A172 (cell line): Measurements from ENCODE around the gene STXBP3. TPM values are rescaled to one million over a fixed set of nuclear protein-coding genes. Genes with fewer than 3 reads are reported as not detected.
"Not testable (repeated sequence)": the region's sequence is repeated elsewhere in the genome, so short reads cannot be mapped to it uniquely, and the experiment has no call there.

Experiments
- DNase-seq: peaks from one replicate; pipeline ENCODE4 v3.0.0-alpha.2; 2015; ENCODE audit warnings: low spot score
- total RNA-seq: library from RNA; depleted of rRNA; stranded (reverse); fragments of >200 nt; shearing (Covaris generic); gene quantifications from 2 replicates; pipeline ENCODE4 v1.2.3, GENCODE V29; 2014

Gene STXBP3
- total RNA-seq, 1 experiment from 2014 or later: 63.2 TPM

DNA sequence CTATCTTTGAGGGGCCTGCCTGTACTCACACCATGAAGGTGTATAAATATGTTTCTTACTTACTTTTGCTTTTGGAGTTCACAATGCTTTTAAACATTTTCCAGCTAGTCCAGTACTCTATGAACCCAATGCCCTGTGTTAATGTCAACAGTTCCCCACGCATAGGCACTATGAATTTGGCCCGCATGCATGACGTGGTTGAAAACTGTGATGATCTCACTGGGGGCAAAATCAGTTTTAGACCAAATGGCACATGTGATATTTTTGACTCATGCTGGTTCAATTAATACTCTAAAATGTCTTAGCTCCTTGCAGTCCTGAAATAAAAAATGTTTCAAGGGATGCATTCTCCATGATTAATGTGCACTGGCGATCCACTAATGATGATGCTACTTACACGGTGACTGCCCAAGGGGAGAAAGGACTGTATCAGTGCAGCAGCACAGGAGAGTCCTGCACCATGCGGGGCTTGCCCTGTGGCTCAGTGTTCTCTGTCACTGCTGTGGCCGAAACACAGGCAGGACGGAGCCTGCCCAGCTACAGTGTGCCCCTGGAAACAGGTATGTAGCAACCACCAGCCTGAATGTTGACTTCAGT lies 18.0 kb upstream of the STXBP3 start:
- no peak for DNase-seq

GRCh38 chr1:108729481-108729880 lies 17.0 kb upstream of the STXBP3 start:
- DNase-seq: no peak

GRCh38 chr1:108732398-108732797 lies 14.1 kb upstream of the STXBP3 start:
- no peak for DNase-seq

DNA sequence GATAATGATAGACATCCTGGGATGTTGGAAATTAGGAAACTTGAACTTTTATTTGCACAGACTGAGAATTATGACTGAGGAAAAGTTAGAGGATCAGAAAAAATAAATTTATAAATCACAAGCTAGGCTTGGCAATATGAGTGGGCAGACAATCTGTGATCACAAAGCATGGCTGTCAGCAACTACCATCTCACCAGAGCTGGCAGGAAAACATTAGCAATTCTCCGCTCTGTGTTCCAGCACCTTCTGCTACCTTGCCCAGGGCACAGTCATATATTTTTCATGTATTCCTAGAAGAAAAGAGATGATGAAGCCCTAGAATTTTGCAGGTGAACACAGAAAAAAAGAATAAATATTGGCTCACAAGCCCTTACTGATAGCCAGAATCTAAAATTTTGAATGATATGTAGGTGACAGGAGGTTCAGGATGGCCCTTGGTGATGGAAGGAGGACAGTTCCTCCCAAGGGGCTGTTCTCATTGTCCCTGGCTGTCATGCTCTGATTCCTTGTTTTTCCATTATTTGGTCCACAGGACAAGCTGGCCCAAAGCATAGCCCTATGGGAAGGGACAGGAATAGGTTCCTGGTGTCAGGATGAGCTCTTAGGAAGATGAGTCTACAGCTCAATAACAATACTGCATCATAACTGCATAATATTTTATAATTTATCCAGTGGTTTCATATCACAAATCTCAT lies 12.2 kb upstream of the STXBP3 start:
- no peak for DNase-seq

DNA sequence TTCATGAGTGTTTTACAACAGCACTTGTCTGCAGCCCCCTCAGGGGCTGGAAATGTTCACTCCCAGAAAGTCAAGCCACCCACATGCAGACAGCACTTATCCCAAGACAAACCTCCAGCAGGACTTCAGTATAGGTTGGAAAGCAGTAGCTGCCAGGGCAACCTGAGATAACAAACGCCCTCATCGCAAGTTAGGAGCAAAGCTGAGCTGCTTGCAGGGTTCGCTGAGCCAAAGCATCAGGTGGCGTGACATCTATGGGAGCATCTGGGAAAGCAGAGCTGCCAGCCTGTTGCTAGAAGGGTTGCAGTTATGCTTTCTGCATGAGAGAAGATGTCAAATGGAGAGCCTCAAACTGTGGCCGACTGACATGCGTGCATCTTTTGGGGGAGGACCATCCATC lies 4.2 kb upstream of the STXBP3 start:
- no peak for DNase-seq

DNA sequence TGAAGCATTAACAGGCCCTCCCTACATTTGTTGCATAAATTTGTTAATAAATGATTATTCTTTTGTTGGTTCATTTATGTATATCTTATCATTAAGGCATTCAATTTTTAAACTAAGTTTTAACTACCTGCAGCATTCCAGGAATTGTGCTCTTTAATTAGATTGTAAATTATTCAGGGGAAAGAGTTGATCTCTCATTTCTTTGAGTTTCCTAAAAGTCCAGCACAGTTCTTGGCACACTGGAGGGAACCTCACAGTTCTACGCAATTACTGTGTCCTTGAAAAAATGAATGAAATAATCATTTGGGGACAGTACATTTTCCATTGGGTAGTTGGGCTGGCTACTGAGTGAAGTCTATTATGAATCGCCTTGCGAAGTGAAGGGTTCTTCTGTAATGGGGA lies 493 bp upstream of the STXBP3 start:
- DNase-seq: no peak

GRCh38 chr1:108747171-108747850 lies 837 bp downstream of the STXBP3 start:
- peak; percentile 83 for DNase-seq

- DNase-seq: no peak
Measured at GRCh38 chr1:108747898-108748297, 1.4 kb downstream of the STXBP3 start.

- DNase-seq: no peak
Measured at GRCh38 chr1:108749081-108749480, 2.6 kb downstream of the STXBP3 start.

GRCh38 chr1:108750476-108751181 lies 4.2 kb downstream of the STXBP3 start:
- DNase-seq: no peak

GRCh38 chr1:108753363-108753762 lies 6.9 kb downstream of the STXBP3 start:
- DNase-seq: no peak

- no peak for DNase-seq
Measured at GRCh38 chr1:108758796-108759195, 12.3 kb downstream of the STXBP3 start.

- DNase-seq: no peak
Measured at GRCh38 chr1:108767115-108767514, 20.6 kb downstream of the STXBP3 start.

DNA sequence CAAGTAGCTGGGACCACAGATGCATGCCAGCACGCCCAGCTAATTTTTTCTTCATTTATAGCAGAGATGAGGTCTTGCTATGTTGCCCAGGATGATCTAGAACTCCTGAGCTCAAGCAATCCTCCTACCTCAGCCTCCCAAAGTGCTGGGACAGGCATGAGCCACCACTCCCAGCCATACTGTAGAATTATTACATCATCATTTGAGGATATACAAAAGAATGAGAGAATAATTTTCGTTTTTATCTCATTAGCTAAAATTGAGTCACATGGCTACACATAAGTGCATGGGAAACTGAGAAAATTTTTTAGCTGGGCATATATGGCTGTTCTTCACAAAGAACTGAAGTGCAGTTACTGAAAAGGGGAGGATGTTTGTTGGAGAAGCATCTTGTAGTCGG lies 21.2 kb downstream of the STXBP3 start:
- no peak for DNase-seq

- no peak for DNase-seq
Measured at GRCh38 chr1:108777839-108778238, 31.4 kb downstream of the STXBP3 start.

DNA sequence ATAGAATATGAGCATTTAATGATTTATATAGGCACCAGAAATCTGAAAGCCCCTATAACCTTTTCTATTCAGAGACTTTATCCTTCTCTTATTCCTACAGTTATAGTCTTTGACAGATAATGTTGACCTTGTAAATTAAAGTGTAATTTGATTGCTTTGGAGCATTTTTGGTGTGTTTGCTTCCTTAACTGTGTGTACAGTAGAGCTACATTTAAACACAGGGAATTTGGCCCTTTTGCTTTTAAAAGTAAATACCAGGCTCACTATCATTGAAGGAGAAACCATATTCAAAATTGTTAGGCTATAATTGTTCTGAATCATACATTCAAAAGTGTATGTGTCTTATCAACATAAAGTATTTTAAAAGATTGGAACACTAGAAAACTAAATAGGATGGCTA lies 33.0 kb downstream of the STXBP3 start:
- DNase-seq: no peak

- no peak for DNase-seq
Measured at GRCh38 chr1:108780937-108781574, 34.6 kb downstream of the STXBP3 start.

- not testable (repeated sequence) for DNase-seq
Measured at GRCh38 chr1:108781575-108781944, 35.1 kb downstream of the STXBP3 start.

DNA sequence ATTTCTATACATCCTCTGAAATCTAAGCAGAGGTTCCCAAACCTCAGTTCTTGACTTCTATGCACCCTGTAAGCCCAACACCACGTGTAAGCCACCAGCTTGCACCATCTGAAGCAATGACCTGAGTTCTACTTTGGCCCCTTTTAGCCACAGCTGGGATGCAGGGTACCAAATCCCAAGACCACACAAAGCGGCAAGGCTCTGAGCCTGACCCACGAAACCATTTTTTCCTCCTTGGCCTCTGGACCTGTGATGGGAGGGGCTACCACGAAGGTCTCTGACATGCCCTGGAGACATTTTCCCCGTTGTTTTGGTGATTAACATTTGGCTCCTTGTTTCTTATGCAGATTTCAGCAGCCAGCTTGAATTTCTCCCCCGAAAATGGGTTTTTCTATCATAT lies 38.8 kb downstream of the STXBP3 start:
- DNase-seq: no peak

- DNase-seq: no peak
Measured at GRCh38 chr1:108785880-108786279, 39.4 kb downstream of the STXBP3 start.

GRCh38 chr1:108791790-108792189 lies 45.3 kb downstream of the STXBP3 start:
- DNase-seq: no peak

DNA sequence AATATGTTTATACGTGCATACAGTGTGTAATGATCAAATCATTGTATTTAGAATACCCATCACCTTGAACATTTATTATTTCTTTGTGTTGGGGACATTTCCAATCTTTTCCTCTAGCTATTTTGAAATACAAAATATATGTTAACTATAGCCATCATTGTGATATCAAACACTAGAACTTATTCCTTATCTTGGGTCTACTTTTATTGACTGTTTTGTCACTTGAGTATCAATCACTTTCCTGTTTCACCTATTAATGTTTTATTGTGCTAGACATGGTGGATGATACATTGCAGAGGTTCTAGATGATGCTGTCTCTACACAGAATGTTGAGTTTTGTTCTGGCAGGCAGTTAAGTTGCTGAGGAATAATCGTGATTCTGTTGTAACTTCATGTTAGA lies 45.9 kb downstream of the STXBP3 start:
- DNase-seq: no peak
